ENCODE measurements around the gene TPD52L2. TPM values are rescaled to one million over a fixed set of nuclear protein-coding genes. Genes with fewer than 3 reads are reported as not detected.
A peak's percentile ranks its signal among the peaks of the same experiment; 100 is the strongest.
"Not testable (repeated sequence)": the region's sequence is repeated elsewhere in the genome, so short reads cannot be mapped to it uniquely, and the experiment has no call there.

The TPD52L2 gene
- total and polyA plus RNA-seq, 4 donors: 38.5 to 109 (median 69.9) TPM

DNA sequence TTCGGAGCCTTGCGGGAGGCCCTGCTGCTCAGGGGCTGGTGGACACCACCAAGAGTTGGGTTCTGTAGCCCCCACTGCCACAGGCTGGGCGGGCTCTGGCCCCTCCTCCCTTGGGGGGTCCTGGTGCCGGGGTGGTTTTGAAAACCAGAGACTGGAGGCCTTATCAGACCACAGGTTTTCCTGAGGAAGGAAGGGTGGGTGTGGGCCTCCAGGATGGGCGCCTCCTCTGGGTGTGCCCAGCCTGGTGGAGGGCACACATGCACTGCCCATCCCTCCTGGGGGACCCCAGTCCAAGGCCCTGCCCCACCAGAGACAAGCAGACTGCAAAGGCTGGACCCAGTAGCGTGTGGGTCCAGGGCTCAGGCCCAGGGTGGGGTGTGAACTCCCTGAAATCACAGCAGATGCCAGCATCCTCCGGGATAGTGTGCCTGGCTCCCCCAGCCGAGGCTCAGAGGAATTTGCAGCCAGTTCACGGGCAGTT lies 20.5 kb upstream of the TPD52L2 start:
- peaks cover 17% of the 10 kb centered on the region for H3K27me3 ChIP-seq (ENCODE audit: control insufficient read depth, insufficient read depth, low read length)
- no peaks in the 10 kb centered on the region for H3K9me3 ChIP-seq (ENCODE audit: control insufficient read depth, insufficient read depth, low read length)
- 89% methylated on average over 8 of the region's 9 CpGs for WGBS (ENCODE audit: insufficient coverage)
- no peak for DNase-seq (ENCODE audit: low read depth in 4 of 6, low spot score in 6 of 6)
- H3K27ac ChIP-seq (ENCODE audit: low read depth, low read length): no peak overlapping the region
- no peak overlapping the region for H3K4me3 ChIP-seq (ENCODE audit: low read depth, low read length)
- no peaks in the 10 kb centered on the region for H3K36me3 ChIP-seq (ENCODE audit: control insufficient read depth, insufficient read depth, low read length)
- peaks cover 27% of the 10 kb centered on the region for H3K4me1 ChIP-seq (ENCODE audit: control insufficient read depth, insufficient read depth, low read length)

DNA sequence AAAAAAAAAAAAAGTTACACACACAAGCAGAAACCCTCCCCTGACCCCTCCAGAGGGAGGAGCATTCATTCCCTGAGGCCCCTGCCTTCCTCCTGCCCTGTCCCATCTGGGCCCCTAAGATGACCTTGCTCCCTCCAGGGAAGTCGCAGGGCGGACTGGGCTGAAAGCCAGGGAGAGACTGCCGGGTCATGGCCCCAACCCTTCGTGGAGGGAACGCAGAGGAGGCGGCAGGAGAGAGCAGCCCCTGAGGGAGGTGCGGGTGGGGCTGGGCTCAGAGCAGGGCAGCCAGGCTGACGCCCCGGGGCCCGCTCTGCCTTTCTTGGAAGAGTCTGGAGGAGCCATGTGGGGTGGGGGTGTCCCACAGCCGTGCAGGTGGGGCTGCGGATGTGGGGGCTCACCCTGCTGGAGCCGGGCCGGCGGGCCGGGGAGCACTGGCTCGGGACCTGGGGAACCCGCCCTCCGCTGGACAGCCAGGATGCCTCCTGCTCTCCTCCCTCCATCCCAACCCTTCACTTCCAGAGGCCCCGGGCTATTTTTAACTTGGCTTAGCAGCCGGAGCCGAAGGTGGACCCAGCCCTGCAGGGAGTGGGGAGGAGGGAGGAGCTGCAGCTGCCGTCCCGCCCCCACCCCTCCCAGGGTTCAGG lies 18.8 kb upstream of the TPD52L2 start:
- Histone ChIP-seq H3K4me1 (ENCODE audit: control insufficient read depth, insufficient read depth, low read length) (peaks cover 27% of the 10 kb centered on the region), H3K9me3 (ENCODE audit: control insufficient read depth, insufficient read depth, low read length) (no peaks in the 10 kb centered on the region), H3K4me3 (ENCODE audit: low read depth, low read length) (no peak overlapping the region), H3K27me3 (ENCODE audit: control insufficient read depth, insufficient read depth, low read length) (peaks cover 17% of the 10 kb centered on the region), H3K27ac (ENCODE audit: low read depth, low read length) (peak overlapping the region; percentile 73), H3K36me3 (ENCODE audit: control insufficient read depth, insufficient read depth, low read length) (no peaks in the 10 kb centered on the region)
- peak in 1 of 6 donors; percentile 62 for DNase-seq (ENCODE audit: low read depth in 4 of 6, low spot score in 6 of 6)
- 8% methylated on average over 10 of the region's 24 CpGs for WGBS (ENCODE audit: insufficient coverage)

DNA sequence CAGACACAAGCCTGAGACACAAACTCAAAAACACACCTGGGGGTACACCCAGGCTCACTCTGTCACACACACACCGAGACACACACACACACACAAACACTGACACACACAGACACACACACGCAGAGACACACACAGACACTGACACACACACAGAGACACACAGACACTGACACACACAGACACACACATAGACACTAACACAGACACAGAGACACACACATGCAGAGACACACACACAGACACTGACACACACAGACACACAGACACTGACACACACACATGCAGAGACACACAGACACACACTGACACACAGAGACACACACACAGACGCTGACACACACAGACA lies 18.2 kb upstream of the TPD52L2 start:
- Histone ChIP-seq H3K36me3 (ENCODE audit: control insufficient read depth, insufficient read depth, low read length) (no peaks in the 10 kb centered on the region), H3K27me3 (ENCODE audit: control insufficient read depth, insufficient read depth, low read length) (peaks cover 17% of the 10 kb centered on the region), H3K9me3 (ENCODE audit: control insufficient read depth, insufficient read depth, low read length) (no peaks in the 10 kb centered on the region), H3K4me3 (ENCODE audit: low read depth, low read length) (no peak overlapping the region), H3K4me1 (ENCODE audit: control insufficient read depth, insufficient read depth, low read length) (peaks cover 27% of the 10 kb centered on the region), H3K27ac (ENCODE audit: low read depth, low read length) (peak overlapping the region; percentile 73)
- 41% methylated on average over 3 of the region's 3 CpGs for WGBS (ENCODE audit: insufficient coverage)
- no peak for DNase-seq (ENCODE audit: low read depth in 4 of 6, low spot score in 6 of 6)

DNA sequence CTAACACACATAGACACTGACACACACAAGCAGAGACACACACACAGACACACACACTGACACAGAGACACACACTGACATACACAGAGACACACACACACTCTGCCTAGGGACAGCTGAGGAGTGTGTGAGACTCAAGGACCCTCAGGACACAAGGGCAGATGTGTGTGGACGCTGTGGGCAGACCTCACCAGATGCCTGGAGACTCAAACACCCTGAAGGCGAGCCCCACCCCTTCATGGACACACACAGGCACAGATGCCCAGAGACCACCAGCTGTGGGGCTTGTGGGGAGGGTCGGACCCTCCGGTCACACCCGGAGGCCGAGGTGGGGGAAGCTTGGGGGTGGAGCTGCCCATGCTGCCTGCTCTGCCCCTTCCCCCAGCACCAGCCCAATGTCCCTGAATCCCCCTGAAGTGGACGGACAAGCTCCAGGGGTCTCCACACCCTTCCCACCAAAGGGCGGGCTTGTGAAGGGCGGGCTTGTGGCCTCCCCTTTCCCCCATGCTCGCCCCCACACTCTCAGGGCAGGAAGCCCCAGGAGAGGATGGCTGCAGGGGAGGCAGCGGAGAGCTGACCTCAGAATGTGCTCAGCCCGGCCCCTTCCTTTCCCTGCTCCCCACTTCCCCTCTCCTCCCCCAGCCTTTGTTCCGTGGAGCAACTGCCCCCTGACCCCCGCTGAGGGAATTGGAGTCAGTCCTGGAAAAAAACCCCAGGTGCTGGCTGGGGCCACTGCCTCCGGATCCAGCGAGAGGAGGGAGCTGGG lies 17.6 kb upstream of the TPD52L2 start:
- Histone ChIP-seq H3K9me3 (ENCODE audit: control insufficient read depth, insufficient read depth, low read length) (no peaks in the 10 kb centered on the region), H3K4me3 (ENCODE audit: low read depth, low read length) (no peak overlapping the region), H3K36me3 (ENCODE audit: control insufficient read depth, insufficient read depth, low read length) (no peaks in the 10 kb centered on the region), H3K4me1 (ENCODE audit: control insufficient read depth, insufficient read depth, low read length) (peaks cover 27% of the 10 kb centered on the region), H3K27ac (ENCODE audit: low read depth, low read length) (peak overlapping the region; percentile 67), H3K27me3 (ENCODE audit: control insufficient read depth, insufficient read depth, low read length) (peaks cover 17% of the 10 kb centered on the region)
- DNase-seq (ENCODE audit: low read depth in 4 of 6, low spot score in 6 of 6): peak in 1 of 6 donors; percentile 50
- WGBS (ENCODE audit: insufficient coverage): 37% methylated on average over 3 of the region's 16 CpGs

DNA sequence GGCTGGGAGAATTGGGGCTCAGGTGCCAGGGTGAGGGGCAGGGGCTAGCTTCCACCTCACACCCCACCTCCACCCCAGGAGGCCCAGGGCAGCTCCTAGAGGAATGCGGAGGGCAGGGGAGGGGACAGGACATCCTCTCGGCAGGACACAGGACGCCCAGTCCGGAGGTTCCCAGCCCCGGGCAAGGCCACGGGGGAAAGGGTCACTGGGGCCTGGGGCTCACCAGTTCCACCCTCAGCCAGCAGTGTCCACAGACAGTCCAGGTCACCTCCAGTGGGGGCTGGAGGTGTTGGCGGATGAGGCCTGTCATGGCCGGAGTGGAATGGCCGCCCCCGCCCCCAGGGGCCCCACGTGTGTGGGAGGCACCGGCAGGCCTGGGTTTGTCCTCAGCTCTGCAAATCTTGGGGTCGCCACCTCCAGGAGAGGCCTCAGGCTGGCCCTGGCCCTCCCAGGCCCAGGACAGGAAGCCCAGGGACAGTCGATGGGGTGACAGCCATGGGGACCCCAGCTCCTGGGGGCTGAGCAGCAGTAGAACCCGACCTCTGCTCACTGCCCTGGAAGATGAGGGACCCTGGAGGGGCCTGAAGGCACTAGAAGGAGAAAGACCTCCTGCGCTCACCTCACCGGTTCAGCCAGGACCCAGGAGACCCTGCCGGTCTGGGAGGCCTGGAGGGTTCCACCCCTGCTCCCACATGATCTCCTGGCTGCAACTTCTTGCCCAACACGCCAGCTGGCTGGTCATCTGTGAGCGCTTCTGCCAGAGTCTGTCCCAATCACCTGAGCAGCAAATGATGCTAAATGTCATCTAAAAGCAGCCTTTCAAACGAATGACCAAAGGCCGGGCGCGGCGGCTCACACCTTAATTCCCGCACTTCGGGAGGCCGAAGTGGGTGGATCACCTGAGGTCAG lies 16.8 kb upstream of the TPD52L2 start:
- peak overlapping the region; percentile 67 for H3K27ac ChIP-seq (ENCODE audit: low read depth, low read length)

DNA sequence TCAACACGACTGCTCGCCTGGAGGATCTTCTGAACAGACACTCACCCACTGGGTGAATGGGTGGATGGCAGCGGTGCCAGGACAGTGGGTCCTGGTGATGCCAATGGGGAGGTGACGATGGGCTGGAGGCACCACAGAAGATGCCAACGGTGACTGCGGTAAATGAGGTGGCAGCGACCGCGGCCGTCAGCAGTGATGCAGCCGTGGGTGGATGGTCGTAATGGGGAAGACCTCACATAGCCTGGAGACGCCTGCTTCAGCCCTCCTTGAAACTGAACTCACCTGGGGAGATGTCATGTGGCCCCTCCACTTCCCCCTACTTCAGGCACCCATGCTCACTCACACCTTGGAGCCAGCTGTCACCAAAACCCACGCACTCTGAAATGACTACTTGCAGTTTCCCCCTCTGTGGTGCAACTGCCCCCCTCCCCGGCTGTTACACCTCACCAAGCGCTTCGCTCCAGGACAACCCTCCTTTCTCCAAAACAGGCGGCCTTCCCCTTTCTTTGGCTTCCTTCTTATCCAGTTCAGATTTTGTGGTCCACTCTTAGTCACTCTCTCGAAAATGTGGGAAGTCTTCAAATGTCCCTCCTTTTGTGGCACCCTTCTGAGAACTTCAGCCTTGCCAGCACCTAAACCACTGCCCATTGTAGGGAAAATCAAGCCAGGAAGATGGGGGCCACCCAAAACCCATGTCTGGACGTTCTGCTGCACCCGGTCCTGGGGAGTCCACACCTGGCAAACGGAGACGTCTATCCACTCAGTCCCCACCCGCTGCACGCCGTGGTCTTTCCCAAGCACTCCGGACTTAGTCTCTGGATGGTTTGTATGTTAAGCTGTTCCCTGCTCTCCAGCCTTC lies 14.2 kb upstream of the TPD52L2 start:
- peaks cover 48% of the 10 kb centered on the region for H3K4me1 ChIP-seq (ENCODE audit: control insufficient read depth, insufficient read depth, low read length)
- no peak for DNase-seq (ENCODE audit: low read depth in 4 of 6, low spot score in 6 of 6)
- H3K36me3 ChIP-seq (ENCODE audit: control insufficient read depth, insufficient read depth, low read length): no peaks in the 10 kb centered on the region
- H3K27me3 ChIP-seq (ENCODE audit: control insufficient read depth, insufficient read depth, low read length): peaks cover 36% of the 10 kb centered on the region
- no peak overlapping the region for H3K27ac ChIP-seq (ENCODE audit: low read depth, low read length)
- H3K9me3 ChIP-seq (ENCODE audit: control insufficient read depth, insufficient read depth, low read length): no peaks in the 10 kb centered on the region
- 86% methylated on average over 21 of the region's 27 CpGs for WGBS (ENCODE audit: insufficient coverage)
- H3K4me3 ChIP-seq (ENCODE audit: low read depth, low read length): no peak overlapping the region

More for the DNA sequence above, 16.8 kb upstream of the TPD52L2 start:
- WGBS (ENCODE audit: insufficient coverage): 65% methylated on average over 27 of the region's 28 CpGs
- peaks cover 17% of the 10 kb centered on the region for H3K27me3 ChIP-seq (ENCODE audit: control insufficient read depth, insufficient read depth, low read length)
- no peak overlapping the region for H3K4me3 ChIP-seq (ENCODE audit: low read depth, low read length)
- H3K4me1 ChIP-seq (ENCODE audit: control insufficient read depth, insufficient read depth, low read length): peaks cover 27% of the 10 kb centered on the region
- DNase-seq (ENCODE audit: low read depth in 4 of 6, low spot score in 6 of 6): no peak
- H3K9me3 ChIP-seq (ENCODE audit: control insufficient read depth, insufficient read depth, low read length): no peaks in the 10 kb centered on the region
- H3K36me3 ChIP-seq (ENCODE audit: control insufficient read depth, insufficient read depth, low read length): no peaks in the 10 kb centered on the region

DNA sequence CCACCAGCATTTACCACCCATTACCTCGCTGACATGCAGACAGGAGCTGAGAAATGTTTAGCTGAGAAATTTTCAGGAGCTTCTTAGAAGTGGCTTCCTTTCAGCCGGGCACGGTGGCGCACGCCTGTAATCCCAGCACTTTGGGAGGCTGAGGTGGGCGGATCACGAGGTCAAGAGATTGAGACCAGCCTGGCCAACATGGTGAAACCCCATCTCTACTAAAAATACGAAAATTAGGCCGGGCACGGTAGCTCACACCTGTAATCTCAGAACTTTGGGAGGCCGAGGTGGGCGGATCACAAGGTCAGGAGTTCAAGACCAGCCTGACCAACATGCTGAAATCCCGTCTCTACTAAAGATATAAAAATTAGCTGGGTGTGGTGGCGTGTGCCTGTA lies 13.5 kb upstream of the TPD52L2 start:
- H3K27me3 ChIP-seq (ENCODE audit: control insufficient read depth, insufficient read depth, low read length): peaks cover 37% of the 10 kb centered on the region
- not testable (repeated sequence) for H3K27ac ChIP-seq (ENCODE audit: low read depth, low read length); H3K36me3 ChIP-seq (ENCODE audit: control insufficient read depth, insufficient read depth, low read length); DNase-seq (ENCODE audit: low read depth in 4 of 6, low spot score in 6 of 6); H3K4me3 ChIP-seq (ENCODE audit: low read depth, low read length); H3K9me3 ChIP-seq (ENCODE audit: control insufficient read depth, insufficient read depth, low read length)
- 97% methylated on average over 8 of the region's 14 CpGs for WGBS (ENCODE audit: insufficient coverage)
- peaks cover 46% of the 10 kb centered on the region for H3K4me1 ChIP-seq (ENCODE audit: control insufficient read depth, insufficient read depth, low read length)

DNA sequence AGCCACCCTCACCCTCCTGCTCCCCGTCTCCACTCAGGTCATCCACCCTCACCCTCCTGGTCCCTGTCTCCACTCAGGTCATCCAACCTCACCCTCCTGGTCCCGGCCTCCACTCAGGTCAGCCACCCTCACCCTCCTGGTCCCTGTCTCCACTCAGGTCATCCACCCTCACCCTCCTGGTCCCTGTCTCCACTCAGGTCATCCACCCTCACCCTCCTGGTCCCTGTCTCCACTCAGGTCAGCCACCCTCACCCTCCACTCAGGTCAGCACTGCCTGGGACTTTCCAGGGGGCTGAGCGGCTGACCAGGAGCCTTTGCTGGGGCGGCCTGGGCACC lies 11.4 kb upstream of the TPD52L2 start:
- WGBS (ENCODE audit: insufficient coverage): 89% methylated on average over 4 of the region's 4 CpGs
- Histone ChIP-seq H3K4me1 (ENCODE audit: control insufficient read depth, insufficient read depth, low read length) (peaks cover 43% of the 10 kb centered on the region), H3K27me3 (ENCODE audit: control insufficient read depth, insufficient read depth, low read length) (peaks cover 35% of the 10 kb centered on the region), H3K27ac (ENCODE audit: low read depth, low read length) (peak overlapping the region; percentile 81)
- H3K9me3 ChIP-seq (ENCODE audit: control insufficient read depth, insufficient read depth, low read length); H3K36me3 ChIP-seq (ENCODE audit: control insufficient read depth, insufficient read depth, low read length); DNase-seq (ENCODE audit: low read depth in 4 of 6, low spot score in 6 of 6); H3K4me3 ChIP-seq (ENCODE audit: low read depth, low read length): not testable (repeated sequence)
